Right atrium auricular region (tissue), 2 donors: Measurements from ENCODE around the gene MAML2. TPM values are rescaled to one million over a fixed set of nuclear protein-coding genes. Genes with fewer than 3 reads are reported as not detected.

ENCODE experiments used
- DNase-seq: peaks from one replicate; pipeline ENCODE4 v3.0.0-alpha.2; 2019; ENCODE audit warnings: low spot score
- H3K27ac ChIP-seq, 2 donors: fragments of 200-600 bp; sonication (generic); 1 replicate in 1 of 2; 2 replicates in 1 of 2; pipeline ENCODE4 v1.5.1; 2016 to 2019
- H3K27me3 ChIP-seq, 2 donors: fragments of 200-600 bp; sonication (generic); one replicate each; pipeline versions ENCODE4 v1.5.1 to v1.6.0; 2017 to 2019
- H3K36me3 ChIP-seq: fragments of 200-600 bp; sonication (generic); one replicate; pipeline ENCODE4 v1.5.1; 2016
- H3K4me1 ChIP-seq, 2 donors: fragments of 200-600 bp; sonication (generic); one replicate each; pipeline versions ENCODE4 v1.5.1 to v1.6.0; 2017 to 2019
- H3K4me3 ChIP-seq, 2 donors: fragments of 200-600 bp; sonication (generic); 1 replicate in 1 of 2; 2 replicates in 1 of 2; pipeline ENCODE4 v1.5.1; 2017 to 2019; ENCODE audit warnings: mild to moderate bottlenecking in 1 of 2, moderate library complexity in 1 of 2
- H3K9me3 ChIP-seq, 2 donors: fragments of 200-600 bp; sonication (generic); one replicate each; pipeline ENCODE4 v1.5.1; 2019
- total RNA-seq, 2 donors: library from RNA; depleted of rRNA; stranded (reverse); fragments of >200 nt; gene quantifications; one replicate each; pipeline ENCODE4 v1.1.0, GENCODE V29; 2016
- TF ChIP-seq, protein P1 (sequence below), 2 donors: fragments of 200-600 bp; sonication (generic); IDR thresholded peaks; one replicate each; pipeline ENCODE4 v1.5.1; 2019; ENCODE audit warnings: antibody characterized with exemption in 2 of 2

The MAML2 gene
- total RNA-seq, 2 donors from 2014 or later: 7.6 to 16.6 TPM

DNA sequence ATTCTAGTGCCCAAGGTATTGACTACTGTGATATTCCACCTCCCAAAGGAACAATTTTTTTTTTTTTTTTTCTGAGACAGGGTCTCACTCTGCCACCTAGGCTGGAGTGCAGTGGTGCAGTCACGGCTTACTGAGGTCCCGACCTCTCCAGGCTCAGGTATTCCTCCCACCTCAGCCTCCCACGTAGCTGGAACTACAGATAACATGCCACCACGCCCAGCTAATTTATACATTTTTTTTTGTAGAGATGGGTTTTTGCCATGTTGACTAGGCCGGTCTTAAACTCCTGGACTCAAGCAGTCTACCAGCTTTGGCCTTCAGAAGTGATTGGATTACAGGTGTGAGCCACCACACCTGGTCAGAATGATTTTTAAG is 33.4 kb downstream of the MAML2 start:
- DNase-seq: no peak
- Histone ChIP-seq H3K9me3 (no peaks in the 10 kb centered on the region), H3K4me1 (peaks cover 0 to 78% of the 10 kb centered on the region in 2 donors), H3K4me3 (no peak overlapping the region), H3K36me3 (no peaks in the 10 kb centered on the region), H3K27me3 (no peaks in the 10 kb centered on the region), H3K27ac (peak overlapping the region in 1 of 2 donors; percentile 12)
- TF ChIP-seq, protein P1, sequence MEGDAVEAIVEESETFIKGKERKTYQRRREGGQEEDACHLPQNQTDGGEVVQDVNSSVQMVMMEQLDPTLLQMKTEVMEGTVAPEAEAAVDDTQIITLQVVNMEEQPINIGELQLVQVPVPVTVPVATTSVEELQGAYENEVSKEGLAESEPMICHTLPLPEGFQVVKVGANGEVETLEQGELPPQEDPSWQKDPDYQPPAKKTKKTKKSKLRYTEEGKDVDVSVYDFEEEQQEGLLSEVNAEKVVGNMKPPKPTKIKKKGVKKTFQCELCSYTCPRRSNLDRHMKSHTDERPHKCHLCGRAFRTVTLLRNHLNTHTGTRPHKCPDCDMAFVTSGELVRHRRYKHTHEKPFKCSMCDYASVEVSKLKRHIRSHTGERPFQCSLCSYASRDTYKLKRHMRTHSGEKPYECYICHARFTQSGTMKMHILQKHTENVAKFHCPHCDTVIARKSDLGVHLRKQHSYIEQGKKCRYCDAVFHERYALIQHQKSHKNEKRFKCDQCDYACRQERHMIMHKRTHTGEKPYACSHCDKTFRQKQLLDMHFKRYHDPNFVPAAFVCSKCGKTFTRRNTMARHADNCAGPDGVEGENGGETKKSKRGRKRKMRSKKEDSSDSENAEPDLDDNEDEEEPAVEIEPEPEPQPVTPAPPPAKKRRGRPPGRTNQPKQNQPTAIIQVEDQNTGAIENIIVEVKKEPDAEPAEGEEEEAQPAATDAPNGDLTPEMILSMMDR (IDR thresholded peaks at IDR 0.05): no peak

DNA sequence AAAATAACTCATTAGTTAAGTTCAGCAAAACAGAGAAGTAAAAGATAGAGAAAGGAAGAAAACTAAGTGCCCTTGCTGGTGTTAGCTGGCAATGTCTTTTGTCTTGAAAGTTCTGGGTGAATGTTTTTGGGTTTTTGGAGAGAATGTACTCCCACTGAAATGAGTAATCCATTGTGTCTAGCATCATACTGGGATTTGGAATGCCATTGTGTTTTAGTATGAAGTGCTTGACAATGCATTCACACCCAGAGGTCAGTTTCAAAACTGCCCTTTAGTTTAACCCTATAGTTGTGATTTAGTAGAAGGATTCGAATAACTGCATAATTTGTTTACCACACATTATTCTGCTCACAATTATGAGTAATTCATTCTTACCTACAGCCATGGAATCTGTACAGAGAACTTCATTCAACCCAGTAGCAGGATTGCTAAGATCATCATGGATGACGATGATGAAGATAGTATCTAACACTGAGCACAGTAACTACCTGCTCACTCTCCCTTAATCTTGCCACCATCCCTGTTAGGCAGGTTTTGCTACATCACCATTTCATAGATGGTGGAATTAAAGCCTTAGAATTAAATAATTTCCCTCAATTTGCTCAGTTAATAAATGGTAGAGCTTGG is 33.9 kb downstream of the MAML2 start:
- H3K27ac ChIP-seq: peak overlapping the region in 1 of 2 donors; percentile 20
- peaks cover 0 to 78% of the 10 kb centered on the region in 2 donors for H3K4me1 ChIP-seq
- no peaks in the 10 kb centered on the region for H3K9me3 ChIP-seq
- H3K4me3 ChIP-seq: no peak overlapping the region
- no peaks in the 10 kb centered on the region for H3K27me3 ChIP-seq
- H3K36me3 ChIP-seq: no peaks in the 10 kb centered on the region
- no peak for DNase-seq
- TF ChIP-seq, protein P1 (IDR thresholded peaks at IDR 0.05): no peak

DNA sequence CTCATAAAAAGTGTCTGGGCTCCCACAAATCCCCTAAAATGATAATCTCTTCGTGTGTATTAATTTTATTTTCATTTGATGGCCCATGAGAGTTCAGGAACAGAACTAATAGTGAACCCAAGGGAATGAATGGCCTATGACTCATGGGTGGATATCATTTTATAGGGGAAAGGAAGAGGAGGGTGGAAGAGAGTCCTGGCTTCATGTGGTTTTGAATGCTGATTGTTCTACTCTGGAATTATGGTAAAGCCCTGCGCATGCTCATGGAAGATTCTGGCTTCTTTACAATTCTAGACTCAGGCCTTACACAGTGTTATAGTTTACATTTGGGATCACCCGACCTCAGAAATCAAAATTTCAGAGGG is 35.2 kb downstream of the MAML2 start:
- Histone ChIP-seq H3K9me3 (no peaks in the 10 kb centered on the region), H3K4me1 (peaks cover 0 to 78% of the 10 kb centered on the region in 2 donors), H3K36me3 (no peaks in the 10 kb centered on the region), H3K27ac (peak overlapping the region; percentile 77 to 91), H3K27me3 (no peaks in the 10 kb centered on the region), H3K4me3 (peak overlapping the region; percentile 23 to 39)
- TF ChIP-seq, protein P1 (IDR thresholded peaks at IDR 0.05): no peak
- no peak for DNase-seq

DNA sequence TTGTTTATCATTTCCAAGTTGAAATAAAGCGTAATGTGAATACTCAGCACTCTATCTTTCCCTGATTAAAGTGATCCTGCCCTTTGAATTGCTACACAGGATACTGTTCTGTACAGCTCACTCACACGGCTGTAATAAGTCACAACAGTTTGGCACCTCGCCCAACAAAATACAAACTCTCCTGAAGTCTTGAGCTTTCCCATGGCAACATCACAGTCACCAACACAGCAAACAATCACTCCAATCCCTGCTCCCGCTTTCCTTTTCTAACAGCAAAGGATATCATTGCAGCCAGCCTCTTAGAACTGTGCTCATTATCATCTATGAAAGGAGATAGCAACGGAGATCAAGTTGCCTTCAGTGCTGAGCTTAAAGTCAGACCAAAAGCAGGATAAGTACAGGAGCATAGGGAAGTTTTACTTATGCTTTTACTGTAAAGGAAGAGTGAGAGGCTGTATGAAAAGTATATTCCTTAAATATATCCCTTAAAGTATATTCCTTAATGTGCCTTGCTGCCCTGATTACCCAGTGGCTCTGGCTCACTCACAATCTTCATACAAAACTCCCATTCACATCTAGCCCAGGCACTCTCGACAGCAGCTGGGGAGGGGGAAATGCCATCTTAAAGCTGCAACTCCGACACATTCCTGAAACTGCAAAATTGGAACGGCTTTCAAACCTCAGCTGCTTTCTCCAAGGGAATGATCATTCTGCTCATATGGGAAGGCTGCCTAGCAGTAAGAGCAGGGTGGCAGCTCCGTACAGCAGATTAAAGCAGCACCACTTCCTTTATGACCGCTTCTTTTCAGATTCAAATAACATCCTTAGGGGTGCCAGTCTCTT is 35.8 kb downstream of the MAML2 start:
- Histone ChIP-seq H3K4me3 (peak overlapping the region; percentile 23 to 39), H3K4me1 (peaks cover 0 to 84% of the 10 kb centered on the region in 2 donors), H3K9me3 (no peaks in the 10 kb centered on the region), H3K27me3 (no peaks in the 10 kb centered on the region), H3K36me3 (no peaks in the 10 kb centered on the region), H3K27ac (peak overlapping the region; percentile 77 to 91)
- peak; percentile 97 for DNase-seq
- TF ChIP-seq, protein P1 (IDR thresholded peaks at IDR 0.05): no peak

DNA sequence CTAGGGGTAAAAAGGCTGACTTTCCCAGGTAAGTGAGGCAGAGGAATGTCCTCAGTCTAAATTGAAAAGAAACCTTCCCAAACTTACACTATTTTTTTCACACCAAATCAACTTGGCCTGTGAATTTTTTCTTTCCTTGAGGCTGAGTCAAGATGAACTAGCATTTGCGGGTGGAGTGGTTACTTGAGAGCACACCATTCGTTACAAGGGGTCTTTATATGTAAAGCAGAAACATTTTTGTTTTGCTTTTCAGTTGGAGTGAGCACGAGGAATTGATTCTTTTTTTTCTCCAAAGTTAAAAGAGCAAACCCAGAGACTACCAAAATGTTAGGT is 36.4 kb downstream of the MAML2 start:
- Histone ChIP-seq H3K36me3 (no peaks in the 10 kb centered on the region), H3K27ac (peak overlapping the region; percentile 77 to 91), H3K4me1 (peaks cover 0 to 84% of the 10 kb centered on the region in 2 donors), H3K9me3 (no peaks in the 10 kb centered on the region), H3K27me3 (no peaks in the 10 kb centered on the region), H3K4me3 (peak overlapping the region in 1 of 2 donors; percentile 39)
- no peak for DNase-seq
- TF ChIP-seq, protein P1 (IDR thresholded peaks at IDR 0.05): no peak
